Lung (tissue), 12 donors: ENCODE data around the gene CCDC85C. TPM values are rescaled to one million over a fixed set of nuclear protein-coding genes. Genes with fewer than 3 reads are reported as not detected.

Experiments used
- ATAC-seq: fragments of 200-7000 bp; cut with Tn5 transposase; one replicate; pipeline ENCODE4 v1.9.1; 2020; ENCODE audit warnings: moderate number of reproducible peaks; ENCODE audit not compliant: insufficient read depth, low FRiP score
- DNase-seq, 3 donors: peaks; one replicate each; pipeline ENCODE4 v3.0.0-alpha.2; 2013 to 2017
- H3K27ac ChIP-seq, 2 donors: one replicate each; pipeline ENCODE4 v1.5.1; 2013; ENCODE audit warnings: mild to moderate bottlenecking in 2 of 2, moderate library complexity in 2 of 2, control low read depth in 1 of 2, inconsistent platforms in 1 of 2, low read depth in 1 of 2, low read length in 1 of 2
- H3K27me3 ChIP-seq, 3 donors: one replicate each; pipeline ENCODE4 v1.5.1; 2013; ENCODE audit warnings: low read length in 2 of 3; ENCODE audit not compliant: control insufficient read depth in 3 of 3, insufficient read depth in 3 of 3
- H3K36me3 ChIP-seq, 4 donors: one replicate each; pipeline ENCODE4 v1.5.1; 2013; ENCODE audit warnings: low read length in 4 of 4, mild to moderate bottlenecking in 1 of 4, moderate library complexity in 1 of 4; ENCODE audit not compliant: control insufficient read depth in 4 of 4, insufficient read depth in 4 of 4
- H3K4me1 ChIP-seq, 5 donors: one replicate each; pipeline ENCODE4 v1.5.1; 2013; ENCODE audit warnings: low read length in 5 of 5, mild to moderate bottlenecking in 2 of 5, moderate library complexity in 1 of 5; ENCODE audit not compliant: control insufficient read depth in 5 of 5, insufficient read depth in 5 of 5
- H3K4me3 ChIP-seq: one replicate; pipeline ENCODE4 v1.5.1; 2013; ENCODE audit warnings: mild to moderate bottlenecking, control low read depth, moderate library complexity
- H3K9ac ChIP-seq, 2 donors: one replicate each; pipeline ENCODE4 v1.5.1; 2013; ENCODE audit warnings: low read length in 2 of 2, control low read depth in 1 of 2; ENCODE audit not compliant: insufficient read depth in 1 of 2
- H3K9me3 ChIP-seq, 4 donors: one replicate each; pipeline ENCODE4 v1.5.1; 2013; ENCODE audit warnings: low read length in 3 of 4, mild to moderate bottlenecking in 1 of 4, moderate library complexity in 1 of 4; ENCODE audit not compliant: control insufficient read depth in 4 of 4, insufficient read depth in 3 of 4
- CTCF ChIP-seq: IDR thresholded peaks from 2 replicates; pipeline ENCODE4 v1.5.1; 2012; ENCODE audit warnings: mild to moderate bottlenecking; ENCODE audit errors: control extremely low read depth, extremely low read depth
- WGBS, 2 donors: extraction: QIAGEN DNeasy Blood & Tissue Kit; methylation state at CpG; one replicate each; pipeline ENCODE4 v1.1.7; 2013; 5-methylcytosine and 5-hydroxymethylcytosine counted together
- polyA plus RNA-seq, 2 donors: library from polyadenylated mRNA; stranded (reverse); fragments of 200-250 nt; gene quantifications; one replicate each; pipeline ENCODE4 v1.2.1, GENCODE V29; 2013
- total RNA-seq, 2 donors: library from RNA; depleted of rRNA in 1 of 2; stranded (reverse); fragments of >200 nt in 1 of 2; gene quantifications; one replicate each; pipeline ENCODE4 v1.2.1, GENCODE V29; 2014 to 2021
- donor health status: control.
- donor health status: control.
- donor health status: Bipolar disorder and iron deficiency.
- donor health status: healthy.
- donor health status: DM: yes; HTN: yes; CAD: no.

CCDC85C gene
- total and polyA plus RNA-seq, 4 donors = 2.8 to 19.8 (median 17.6) TPM

- TF ChIP-seq CTCF = no peak
- H3K27me3 ChIP-seq = no peaks in the 10 kb centered on the region
- no peak overlapping the region for H3K4me3 ChIP-seq
- H3K4me1 ChIP-seq = peaks cover 7 to 20% (median 15%) of the 10 kb centered on the region in 5 donors
- no peak for ATAC-seq
- H3K9ac ChIP-seq = no peak overlapping the region
- H3K27ac ChIP-seq = no peak overlapping the region
- WGBS, 2 donors = 87 to 95% methylated on average over 2 of the region's 2 CpGs
- H3K9me3 ChIP-seq = no peaks in the 10 kb centered on the region
- no peaks in the 10 kb centered on the region for H3K36me3 ChIP-seq
- no peak for DNase-seq
Measured at GRCh38 chr14:99475660-99476059, 128.3 kb downstream of the CCDC85C start.

GRCh38 chr14:99475179-99475578 lies 128.8 kb downstream of the CCDC85C start:
- Histone ChIP-seq H3K9ac (no peak overlapping the region), H3K27ac (no peak overlapping the region), H3K27me3 (no peaks in the 10 kb centered on the region), H3K9me3 (no peaks in the 10 kb centered on the region), H3K4me1 (peaks cover 7 to 20% (median 15%) of the 10 kb centered on the region in 5 donors), H3K36me3 (no peaks in the 10 kb centered on the region), H3K4me3 (no peak overlapping the region)
- ATAC-seq = no peak
- DNase-seq = peak in 2 of 3 donors; percentile 26 to 46
- TF ChIP-seq CTCF = no peak
- 61 to 81% methylated on average over 9 of the region's 9 CpGs for WGBS, 2 donors

GRCh38 chr14:99473458-99473857 lies 130.5 kb downstream of the CCDC85C start:
- no peaks in the 10 kb centered on the region for H3K27me3 ChIP-seq
- H3K27ac ChIP-seq = no peak overlapping the region
- no peak for TF ChIP-seq CTCF
- H3K4me1 ChIP-seq = peaks cover 4 to 9% (median 9%) of the 10 kb centered on the region in 5 donors
- H3K4me3 ChIP-seq = no peak overlapping the region
- ATAC-seq (no peak), DNase-seq (no peak)
- no peaks in the 10 kb centered on the region for H3K36me3 ChIP-seq
- H3K9ac ChIP-seq = no peak overlapping the region
- WGBS, 2 donors = 61 to 74% methylated on average over 3 of the region's 3 CpGs
- H3K9me3 ChIP-seq = no peaks in the 10 kb centered on the region

- no peak for TF ChIP-seq CTCF
- Histone ChIP-seq H3K4me3 (no peak overlapping the region), H3K4me1 (peaks cover 0 to 11% (median 9%) of the 10 kb centered on the region in 5 donors), H3K27ac (no peak overlapping the region), H3K36me3 (no peaks in the 10 kb centered on the region), H3K9ac (no peak overlapping the region), H3K27me3 (no peaks in the 10 kb centered on the region), H3K9me3 (no peaks in the 10 kb centered on the region)
- ATAC-seq (no peak), DNase-seq (no peak)
- 83 to 88% methylated on average over 4 of the region's 4 CpGs for WGBS, 2 donors
Measured at GRCh38 chr14:99472937-99473336, 131.1 kb downstream of the CCDC85C start.
